HCT116 (cell line): ENCODE data around the gene WNK2.

Experiments
- EZH2 ChIP-seq: fragments of 200-600 bp; sonication (generic); IDR thresholded peaks from 2 replicates; pipeline ENCODE4 v1.6.1; 2017; ENCODE audit warnings: antibody characterized with exemption, mixed run types
- JUND ChIP-seq: IDR thresholded peaks from 2 replicates; pipeline ENCODE4 v1.6.1; 2012
- POLR2A ChIP-seq: IDR thresholded peaks from 2 replicates; pipeline ENCODE4 v1.7.0; 2011; ENCODE audit warnings: borderline replicate concordance; ENCODE audit not compliant: insufficient read depth, insufficient read length; ENCODE audit errors: extremely low read depth
- YY1 ChIP-seq: IDR thresholded peaks from 2 replicates; pipeline ENCODE4 v1.6.1; 2011; ENCODE audit warnings: low read length, low read depth, moderate library complexity, mild to moderate bottlenecking; ENCODE audit not compliant: insufficient replicate concordance; ENCODE audit errors: extremely low read depth
- TF ChIP-seq, protein P1 (sequence below), 3 experiments: fragments of 200-600 bp in 1 of 3; sonication (generic) in 1 of 3; IDR thresholded peaks in 2 of 3; conservative IDR thresholded peaks in 1 of 3; 2 replicates each; pipeline ENCODE4 v1.5.1; 2012 to 2017; ENCODE audit warnings: low read depth in 2 of 3, low read length in 2 of 3, antibody characterized with exemption in 1 of 3, borderline replicate concordance in 1 of 3, control low read depth in 1 of 3, mild to moderate bottlenecking in 1 of 3, mixed read lengths in 1 of 3, mixed run types in 1 of 3, moderate library complexity in 1 of 3; ENCODE audit not compliant: insufficient read depth in 1 of 3
- TF ChIP-seq, protein P2 (sequence below): IDR thresholded peaks from 2 replicates; pipeline ENCODE4 v1.6.1; 2012
- TF ChIP-seq, protein P3 (sequence below): IDR thresholded peaks from 2 replicates; pipeline ENCODE4 v1.6.1; 2012

DNA sequence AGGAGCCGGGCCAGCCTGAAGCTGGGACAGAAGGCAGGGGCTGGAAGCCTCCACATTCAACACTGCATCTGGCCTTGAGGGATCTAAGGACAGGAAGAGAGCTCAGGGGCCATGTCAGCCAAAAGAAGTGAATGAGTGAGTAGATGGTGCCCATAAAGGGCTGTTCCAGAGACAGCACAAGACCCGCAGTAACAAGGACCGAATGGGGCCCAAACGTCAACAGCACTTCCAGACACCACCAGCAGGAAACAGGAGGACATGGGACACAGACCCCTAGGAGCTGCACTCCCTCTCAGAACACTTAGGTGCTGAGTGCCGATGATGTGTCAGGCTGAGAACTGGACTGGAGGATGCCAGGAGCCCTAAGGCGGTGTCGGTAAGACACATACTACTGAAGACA is 152.8 kb downstream of the WNK2 start:
- TF ChIP-seq, protein P1, sequence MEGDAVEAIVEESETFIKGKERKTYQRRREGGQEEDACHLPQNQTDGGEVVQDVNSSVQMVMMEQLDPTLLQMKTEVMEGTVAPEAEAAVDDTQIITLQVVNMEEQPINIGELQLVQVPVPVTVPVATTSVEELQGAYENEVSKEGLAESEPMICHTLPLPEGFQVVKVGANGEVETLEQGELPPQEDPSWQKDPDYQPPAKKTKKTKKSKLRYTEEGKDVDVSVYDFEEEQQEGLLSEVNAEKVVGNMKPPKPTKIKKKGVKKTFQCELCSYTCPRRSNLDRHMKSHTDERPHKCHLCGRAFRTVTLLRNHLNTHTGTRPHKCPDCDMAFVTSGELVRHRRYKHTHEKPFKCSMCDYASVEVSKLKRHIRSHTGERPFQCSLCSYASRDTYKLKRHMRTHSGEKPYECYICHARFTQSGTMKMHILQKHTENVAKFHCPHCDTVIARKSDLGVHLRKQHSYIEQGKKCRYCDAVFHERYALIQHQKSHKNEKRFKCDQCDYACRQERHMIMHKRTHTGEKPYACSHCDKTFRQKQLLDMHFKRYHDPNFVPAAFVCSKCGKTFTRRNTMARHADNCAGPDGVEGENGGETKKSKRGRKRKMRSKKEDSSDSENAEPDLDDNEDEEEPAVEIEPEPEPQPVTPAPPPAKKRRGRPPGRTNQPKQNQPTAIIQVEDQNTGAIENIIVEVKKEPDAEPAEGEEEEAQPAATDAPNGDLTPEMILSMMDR (IDR thresholded peaks at IDR 0.05 in 2 of 3, conservative IDR thresholded peaks at IDR 0.05 in 1 of 3; ENCODE audit: borderline replicate concordance in 1 of 3, insufficient read depth in 1 of 3, low read depth in 2 of 3, low read length in 2 of 3), result 0 out of 6 replicates have a peak, but pooled peaks of 1 of the 3 experiments have one; percentile 8
- no peak for TF ChIP-seq JUND
- no peak for TF ChIP-seq POLR2A
- TF ChIP-seq YY1, result no peak
- TF ChIP-seq, protein P2, sequence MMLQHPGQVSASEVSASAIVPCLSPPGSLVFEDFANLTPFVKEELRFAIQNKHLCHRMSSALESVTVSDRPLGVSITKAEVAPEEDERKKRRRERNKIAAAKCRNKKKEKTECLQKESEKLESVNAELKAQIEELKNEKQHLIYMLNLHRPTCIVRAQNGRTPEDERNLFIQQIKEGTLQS, result no peak
- no peak for TF ChIP-seq EZH2
- TF ChIP-seq, protein P3, sequence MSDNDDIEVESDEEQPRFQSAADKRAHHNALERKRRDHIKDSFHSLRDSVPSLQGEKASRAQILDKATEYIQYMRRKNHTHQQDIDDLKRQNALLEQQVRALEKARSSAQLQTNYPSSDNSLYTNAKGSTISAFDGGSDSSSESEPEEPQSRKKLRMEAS, result no peak
